ENCODE results near the gene MYO5C.

- TF ChIP-seq CTCF (IDR thresholded peaks at IDR 0.05): no peak
- no peak for TF ChIP-seq POLR2AphosphoS5 (IDR thresholded peaks at IDR 0.05; ENCODE audit: insufficient read depth in 1 of 2, low read depth in 1 of 2)
- TF ChIP-seq POLR2A (IDR thresholded peaks at IDR 0.05): no peak
These were observed 52.3 kb downstream of the MYO5C start for GRCh38 chr15:52243286-52243685.

Data from vagina (tissue), 2 donors.